HepG2 (cell line): ENCODE results near the gene ASB16. TPM values are rescaled to one million over a fixed set of nuclear protein-coding genes. Genes with fewer than 3 reads are reported as not detected.

Source experiments
- DNMT1 ChIP-seq: sonication (generic); formaldehyde crosslinking; IDR thresholded peaks from 2 replicates; pipeline ENCODE4 v1.5.1; 2020; ENCODE audit warnings: mild to moderate bottlenecking, missing genetic modification reagents
- KDM5B ChIP-seq: sonication (generic); formaldehyde crosslinking; IDR thresholded peaks from 2 replicates; pipeline ENCODE4 v1.4.0; 2020; ENCODE audit warnings: missing genetic modification reagents, mild to moderate bottlenecking, borderline replicate concordance
- PAWR ChIP-seq: sonication (generic); formaldehyde crosslinking; IDR thresholded peaks from 2 replicates; pipeline ENCODE4 v1.4.0; 2020; ENCODE audit warnings: missing genetic modification reagents, mild to moderate bottlenecking, borderline replicate concordance
- SNRNP70 ChIP-seq: fragments of 200-400 bp; formaldehyde crosslinking; IDR thresholded peaks from 2 replicates; pipeline ENCODE4 v1.6.1; 2017; ENCODE audit warnings: mild to moderate bottlenecking, low read depth, low read length, moderate library complexity
- ZEB1 ChIP-seq: IDR thresholded peaks from 2 replicates; pipeline ENCODE4 v1.6.1; 2012; ENCODE audit warnings: mild to moderate bottlenecking, low read depth, inconsistent platforms; ENCODE audit not compliant: insufficient replicate concordance
- ZNF3 ChIP-seq: IDR thresholded peaks from 2 replicates; pipeline ENCODE4 v1.7.0; 2017; ENCODE audit warnings: inconsistent platforms
- ZNF460 ChIP-seq: sonication (generic); formaldehyde crosslinking; IDR thresholded peaks from 2 replicates; pipeline ENCODE4 v1.5.1; 2020; ENCODE audit warnings: missing genetic modification reagents, mild to moderate bottlenecking, borderline replicate concordance
- ZNF878 ChIP-seq: sonication (generic); formaldehyde crosslinking; IDR thresholded peaks from 2 replicates; pipeline ENCODE4 v1.8.1; 2023; ENCODE audit warnings: mild to moderate bottlenecking, missing genetic modification reagents, moderate library complexity
- polyA plus RNA-seq, 8 experiments: library from polyadenylated mRNA; depleted of rRNA in 3 of 8; stranded (reverse) in 7 of 8; unstranded in 1 of 8; fragments of >200 nt; fragmentation: Illumina TruSeq in 4 of 8; extraction: Trizol in 4 of 8; gene quantifications; 2 replicates each; pipeline versions ENCODE4 v1.2.1 to v1.2.3, GENCODE V29; 2011 to 2016; ENCODE audit warnings: low read depth in 4 of 8, missing spikeins in 1 of 8, mixed read lengths in 1 of 8; ENCODE audit not compliant: insufficient read depth in 1 of 8
- total RNA-seq, 5 experiments: library from RNA; depleted of rRNA; stranded (reverse); fragments of >200 nt; fragmentation: Illumina TruSeq; extraction: Trizol; gene quantifications; 2 replicates each; pipeline ENCODE4 v1.2.3, GENCODE V29; 2016; ENCODE audit warnings: low read depth in 1 of 5
- TF ChIP-seq, protein P1 (sequence below): sonication (generic); formaldehyde crosslinking; IDR thresholded peaks from 2 replicates; pipeline ENCODE4 v1.5.1; 2020; ENCODE audit warnings: mild to moderate bottlenecking, missing genetic modification reagents, moderate library complexity
- TF ChIP-seq, protein P2 (sequence below): sonication (generic); formaldehyde crosslinking; IDR thresholded peaks from 2 replicates; pipeline ENCODE4 v1.5.1; 2020; ENCODE audit warnings: missing genetic modification reagents, mild to moderate bottlenecking, borderline replicate concordance
- TF ChIP-seq, protein P3 (sequence below): sonication (generic); formaldehyde crosslinking; IDR thresholded peaks from 2 replicates; pipeline ENCODE4 v1.8.0; 2022; ENCODE audit warnings: missing genetic modification reagents, low read depth, mild to moderate bottlenecking, borderline replicate concordance
- TF ChIP-seq, protein P4 (sequence below): sonication (generic); formaldehyde crosslinking; conservative IDR thresholded peaks from 2 replicates; pipeline ENCODE4 v1.8.0; 2022; ENCODE audit warnings: low read depth, missing genetic modification reagents
- TF ChIP-seq, protein P5 (sequence below), 2 experiments: sonication (generic) in 1 of 2; formaldehyde crosslinking in 1 of 2; IDR thresholded peaks; 2 replicates each; pipeline versions ENCODE4 v1.6.1 to v1.9.0; 2014 to 2022; ENCODE audit warnings: antibody characterized with exemption in 1 of 2, borderline replicate concordance in 1 of 2, inconsistent platforms in 1 of 2, low read depth in 1 of 2, missing genetic modification reagents in 1 of 2
- TF ChIP-seq, protein P6 (sequence below): sonication (generic); formaldehyde crosslinking; IDR thresholded peaks from 2 replicates; pipeline ENCODE4 v1.4.0; 2020; ENCODE audit warnings: mild to moderate bottlenecking, missing genetic modification reagents

The ASB16 gene
- total and polyA plus RNA-seq, 2 of the 13 experiments (the other 11 are each of a cell fraction or from before 2014, with no cell fraction given): 0.07 TPM; not detected in 1

DNA sequence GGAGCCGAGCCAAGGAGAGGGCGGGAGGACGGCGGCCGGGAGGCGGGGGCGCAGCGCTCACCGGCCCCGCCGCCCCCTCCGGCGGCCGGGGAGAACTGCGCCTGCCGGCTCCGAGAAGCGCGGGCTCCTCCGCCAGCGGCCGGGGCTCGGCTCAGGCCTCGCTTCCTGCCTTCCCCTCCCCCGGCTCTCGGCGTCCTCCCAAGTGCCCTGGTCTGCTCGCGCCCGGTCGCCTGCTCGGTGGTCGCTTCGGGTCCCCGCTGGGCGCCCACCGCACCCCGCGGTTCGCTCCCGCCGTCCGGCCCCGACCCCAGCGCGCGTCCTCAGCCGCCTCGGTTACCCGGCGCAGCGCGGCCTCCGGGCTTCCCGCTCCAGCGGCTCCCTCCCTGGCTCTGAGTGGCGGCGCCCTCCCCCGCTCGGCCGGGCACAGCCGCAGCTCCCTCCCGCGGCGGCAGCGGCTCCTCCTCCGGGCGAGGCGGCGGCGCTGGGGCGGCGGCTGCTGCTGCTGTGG is 48.7 kb downstream of the ASB16 start (continued):
- TF ChIP-seq, protein P1, sequence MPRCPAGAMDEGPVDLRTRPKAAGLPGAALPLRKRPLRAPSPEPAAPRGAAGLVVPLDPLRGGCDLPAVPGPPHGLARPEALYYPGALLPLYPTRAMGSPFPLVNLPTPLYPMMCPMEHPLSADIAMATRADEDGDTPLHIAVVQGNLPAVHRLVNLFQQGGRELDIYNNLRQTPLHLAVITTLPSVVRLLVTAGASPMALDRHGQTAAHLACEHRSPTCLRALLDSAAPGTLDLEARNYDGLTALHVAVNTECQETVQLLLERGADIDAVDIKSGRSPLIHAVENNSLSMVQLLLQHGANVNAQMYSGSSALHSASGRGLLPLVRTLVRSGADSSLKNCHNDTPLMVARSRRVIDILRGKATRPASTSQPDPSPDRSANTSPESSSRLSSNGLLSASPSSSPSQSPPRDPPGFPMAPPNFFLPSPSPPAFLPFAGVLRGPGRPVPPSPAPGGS: peak; percentile 52; the same call in 1 of the 2 replicates
- TF ChIP-seq KDM5B (CRISPR knock-in tag) (no peak), DNMT1 (0 out of 2 replicates have a peak, but pooled peaks have one; percentile 57), ZNF460 (CRISPR knock-in tag) (no peak), ZNF878 (CRISPR knock-in tag) (no peak), ZEB1 (no peak), PAWR (CRISPR knock-in tag) (no peak), SNRNP70 (no peak), ZNF3 (CRISPR knock-in tag) (no peak)
- TF ChIP-seq, protein P2, sequence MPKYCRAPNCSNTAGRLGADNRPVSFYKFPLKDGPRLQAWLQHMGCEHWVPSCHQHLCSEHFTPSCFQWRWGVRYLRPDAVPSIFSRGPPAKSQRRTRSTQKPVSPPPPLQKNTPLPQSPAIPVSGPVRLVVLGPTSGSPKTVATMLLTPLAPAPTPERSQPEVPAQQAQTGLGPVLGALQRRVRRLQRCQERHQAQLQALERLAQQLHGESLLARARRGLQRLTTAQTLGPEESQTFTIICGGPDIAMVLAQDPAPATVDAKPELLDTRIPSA: 0 out of 2 replicates have a peak, but pooled peaks have one; percentile 36
- TF ChIP-seq, protein P3, sequence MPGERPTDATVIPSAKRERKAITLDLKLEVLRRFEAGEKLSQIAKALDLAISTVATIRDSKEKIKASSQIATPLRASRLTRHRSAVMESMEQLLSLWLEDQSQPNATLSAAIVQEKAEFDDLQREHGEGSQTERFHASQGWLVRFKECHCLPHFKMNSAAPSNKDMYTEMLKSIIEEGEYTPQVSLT (CRISPR knock-in tag): no peak
- TF ChIP-seq, protein P4, sequence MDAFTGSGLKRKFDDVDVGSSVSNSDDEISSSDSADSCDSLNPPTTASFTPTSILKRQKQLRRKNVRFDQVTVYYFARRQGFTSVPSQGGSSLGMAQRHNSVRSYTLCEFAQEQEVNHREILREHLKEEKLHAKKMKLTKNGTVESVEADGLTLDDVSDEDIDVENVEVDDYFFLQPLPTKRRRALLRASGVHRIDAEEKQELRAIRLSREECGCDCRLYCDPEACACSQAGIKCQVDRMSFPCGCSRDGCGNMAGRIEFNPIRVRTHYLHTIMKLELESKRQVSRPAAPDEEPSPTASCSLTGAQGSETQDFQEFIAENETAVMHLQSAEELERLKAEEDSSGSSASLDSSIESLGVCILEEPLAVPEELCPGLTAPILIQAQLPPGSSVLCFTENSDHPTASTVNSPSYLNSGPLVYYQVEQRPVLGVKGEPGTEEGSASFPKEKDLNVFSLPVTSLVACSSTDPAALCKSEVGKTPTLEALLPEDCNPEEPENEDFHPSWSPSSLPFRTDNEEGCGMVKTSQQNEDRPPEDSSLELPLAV (CRISPR knock-in tag): no peak
- TF ChIP-seq, protein P5, sequence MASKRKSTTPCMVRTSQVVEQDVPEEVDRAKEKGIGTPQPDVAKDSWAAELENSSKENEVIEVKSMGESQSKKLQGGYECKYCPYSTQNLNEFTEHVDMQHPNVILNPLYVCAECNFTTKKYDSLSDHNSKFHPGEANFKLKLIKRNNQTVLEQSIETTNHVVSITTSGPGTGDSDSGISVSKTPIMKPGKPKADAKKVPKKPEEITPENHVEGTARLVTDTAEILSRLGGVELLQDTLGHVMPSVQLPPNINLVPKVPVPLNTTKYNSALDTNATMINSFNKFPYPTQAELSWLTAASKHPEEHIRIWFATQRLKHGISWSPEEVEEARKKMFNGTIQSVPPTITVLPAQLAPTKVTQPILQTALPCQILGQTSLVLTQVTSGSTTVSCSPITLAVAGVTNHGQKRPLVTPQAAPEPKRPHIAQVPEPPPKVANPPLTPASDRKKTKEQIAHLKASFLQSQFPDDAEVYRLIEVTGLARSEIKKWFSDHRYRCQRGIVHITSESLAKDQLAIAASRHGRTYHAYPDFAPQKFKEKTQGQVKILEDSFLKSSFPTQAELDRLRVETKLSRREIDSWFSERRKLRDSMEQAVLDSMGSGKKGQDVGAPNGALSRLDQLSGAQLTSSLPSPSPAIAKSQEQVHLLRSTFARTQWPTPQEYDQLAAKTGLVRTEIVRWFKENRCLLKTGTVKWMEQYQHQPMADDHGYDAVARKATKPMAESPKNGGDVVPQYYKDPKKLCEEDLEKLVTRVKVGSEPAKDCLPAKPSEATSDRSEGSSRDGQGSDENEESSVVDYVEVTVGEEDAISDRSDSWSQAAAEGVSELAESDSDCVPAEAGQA (IDR thresholded peaks at IDR 0.05; ENCODE audit: low read depth): no peak
- TF ChIP-seq, protein P5 (CRISPR knock-in tag; IDR thresholded peaks at IDR 0.05; ENCODE audit: borderline replicate concordance): peak; percentile 26; the same call in 1 of the 2 replicates
- TF ChIP-seq, protein P6, sequence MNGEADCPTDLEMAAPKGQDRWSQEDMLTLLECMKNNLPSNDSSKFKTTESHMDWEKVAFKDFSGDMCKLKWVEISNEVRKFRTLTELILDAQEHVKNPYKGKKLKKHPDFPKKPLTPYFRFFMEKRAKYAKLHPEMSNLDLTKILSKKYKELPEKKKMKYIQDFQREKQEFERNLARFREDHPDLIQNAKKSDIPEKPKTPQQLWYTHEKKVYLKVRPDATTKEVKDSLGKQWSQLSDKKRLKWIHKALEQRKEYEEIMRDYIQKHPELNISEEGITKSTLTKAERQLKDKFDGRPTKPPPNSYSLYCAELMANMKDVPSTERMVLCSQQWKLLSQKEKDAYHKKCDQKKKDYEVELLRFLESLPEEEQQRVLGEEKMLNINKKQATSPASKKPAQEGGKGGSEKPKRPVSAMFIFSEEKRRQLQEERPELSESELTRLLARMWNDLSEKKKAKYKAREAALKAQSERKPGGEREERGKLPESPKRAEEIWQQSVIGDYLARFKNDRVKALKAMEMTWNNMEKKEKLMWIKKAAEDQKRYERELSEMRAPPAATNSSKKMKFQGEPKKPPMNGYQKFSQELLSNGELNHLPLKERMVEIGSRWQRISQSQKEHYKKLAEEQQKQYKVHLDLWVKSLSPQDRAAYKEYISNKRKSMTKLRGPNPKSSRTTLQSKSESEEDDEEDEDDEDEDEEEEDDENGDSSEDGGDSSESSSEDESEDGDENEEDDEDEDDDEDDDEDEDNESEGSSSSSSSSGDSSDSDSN (CRISPR knock-in tag): peak; percentile 93; the same call in 1 of the 2 replicates
